NB4 (cell line): ENCODE measurements around the gene CYSRT1.

Experiments
- CTCF ChIP-seq: IDR thresholded peaks from one replicate; pipeline ENCODE4 v1.5.1; 2012; ENCODE audit warnings: low read depth, low read length
- TF ChIP-seq, protein P1 (sequence below): IDR thresholded peaks from 2 replicates; pipeline ENCODE4 v1.6.1; 2011; ENCODE audit warnings: low read depth, low read length

DNA sequence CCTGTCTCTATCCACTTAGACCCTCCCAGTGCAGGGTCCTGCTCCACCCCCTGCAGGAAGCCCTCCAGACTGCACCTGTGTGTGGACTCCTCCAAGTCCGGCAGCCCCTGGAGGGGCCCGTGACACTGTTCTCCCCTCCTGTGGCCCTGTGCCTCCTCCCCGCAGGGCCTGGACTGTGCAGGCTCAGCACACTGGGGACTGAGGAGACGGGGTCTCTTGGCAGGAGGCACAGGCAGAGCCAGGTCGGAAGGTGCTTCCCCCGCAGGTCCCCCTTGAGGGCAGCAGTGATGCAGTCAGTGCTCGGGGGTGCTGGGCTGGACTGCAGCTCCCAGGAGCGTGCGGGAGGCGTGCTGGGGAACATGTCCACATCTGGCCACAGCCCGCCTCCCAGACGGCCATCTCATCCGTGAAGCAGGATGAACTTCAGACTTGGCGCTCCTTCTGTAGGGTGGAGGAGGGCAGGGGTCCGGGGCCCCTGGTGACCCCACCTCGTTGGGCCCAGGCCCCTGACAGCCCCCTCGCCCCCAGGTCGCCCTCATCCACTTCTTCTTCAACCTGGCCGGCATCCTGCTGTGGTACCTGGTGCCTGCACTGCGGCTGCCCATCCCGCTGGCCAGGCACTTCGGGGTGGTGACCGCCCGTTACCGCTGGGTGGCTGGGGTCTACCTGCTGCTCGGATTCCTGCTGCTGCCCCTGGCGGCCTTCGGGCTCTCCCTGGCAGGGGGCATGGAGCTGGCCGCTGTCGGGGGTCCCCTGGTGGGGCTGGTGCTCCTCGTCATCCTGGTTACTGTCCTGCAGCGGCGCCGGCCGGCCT is 10.7 kb downstream of the CYSRT1 start:
- no peak for TF ChIP-seq CTCF
- TF ChIP-seq, protein P1, sequence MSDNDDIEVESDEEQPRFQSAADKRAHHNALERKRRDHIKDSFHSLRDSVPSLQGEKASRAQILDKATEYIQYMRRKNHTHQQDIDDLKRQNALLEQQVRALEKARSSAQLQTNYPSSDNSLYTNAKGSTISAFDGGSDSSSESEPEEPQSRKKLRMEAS, result no peak
